HG03558 (cell line): ENCODE data around the gene NCR1.
"Not testable (repeated sequence)": the region's sequence is repeated elsewhere in the genome, so short reads cannot be mapped to it uniquely, and the experiment has no call there.

Experiments used
- ATAC-seq: cut with Tn5 transposase; IDR thresholded peaks from one replicate; pipeline ENCODE4 v1.9.1; 2021; ENCODE audit warnings: moderate number of reproducible peaks; ENCODE audit not compliant: unreplicated experiment; ENCODE audit errors: extremely low read depth

Gene NCR1

DNA sequence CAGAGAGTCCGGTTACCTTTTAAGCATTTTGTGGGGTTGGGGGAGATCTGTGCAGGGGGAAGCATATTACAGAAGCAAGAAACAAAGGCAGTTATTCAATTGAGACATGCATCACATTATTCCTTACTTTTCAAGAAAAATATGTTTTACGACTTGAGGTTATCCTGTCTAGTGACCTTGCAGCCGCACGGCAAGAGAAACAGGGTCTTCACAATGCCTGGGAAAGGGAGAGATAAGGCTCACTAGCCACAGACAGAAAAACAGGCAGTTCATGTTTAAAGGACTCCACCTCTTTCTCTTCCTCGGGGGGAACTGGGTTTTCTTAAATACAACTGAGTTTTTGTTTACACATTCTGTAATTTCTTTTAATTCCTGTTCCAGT is 536 bp upstream of the NCR1 start:
- no peak for ATAC-seq

DNA sequence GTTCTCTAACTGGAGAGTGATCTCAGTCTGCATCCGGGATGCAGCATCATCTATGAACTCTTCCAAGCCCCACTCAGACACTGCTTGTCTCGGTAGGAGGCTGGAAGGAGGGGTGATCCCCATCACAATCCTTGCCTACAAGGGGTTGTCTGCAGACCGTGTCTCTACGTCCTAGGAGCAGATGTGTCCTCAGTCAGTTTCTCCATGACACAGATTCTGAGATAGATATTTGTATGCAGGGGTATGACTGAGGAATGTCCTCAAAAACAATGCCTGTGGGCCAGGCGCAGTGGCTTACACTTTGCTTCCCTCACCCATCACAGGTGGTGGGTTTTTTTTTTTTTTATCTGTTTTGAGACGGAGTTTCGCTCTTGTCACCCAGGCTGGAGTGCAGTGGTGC is 871 bp downstream of the NCR1 start:
- ATAC-seq, result no peak

DNA sequence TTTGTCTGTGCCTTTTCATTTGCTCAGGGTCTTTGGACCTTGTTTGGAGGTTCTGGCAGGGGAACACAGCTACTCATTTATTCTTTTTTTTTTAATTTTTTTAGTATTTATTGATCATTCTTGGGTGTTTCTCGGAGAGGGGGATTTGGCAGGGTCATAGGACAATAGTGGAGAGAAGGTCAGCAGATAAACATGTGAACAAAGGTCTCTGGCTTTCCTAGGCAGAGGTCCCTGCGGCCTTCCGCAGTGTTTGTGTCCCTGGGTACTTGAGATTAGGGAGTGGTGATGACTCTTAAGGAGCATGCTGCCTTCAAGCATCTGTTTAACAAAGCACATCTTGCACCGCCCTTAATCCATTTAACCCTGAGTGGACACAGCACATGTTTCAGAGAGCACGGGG is 2.0 kb downstream of the NCR1 start:
- not testable (repeated sequence) for ATAC-seq

DNA sequence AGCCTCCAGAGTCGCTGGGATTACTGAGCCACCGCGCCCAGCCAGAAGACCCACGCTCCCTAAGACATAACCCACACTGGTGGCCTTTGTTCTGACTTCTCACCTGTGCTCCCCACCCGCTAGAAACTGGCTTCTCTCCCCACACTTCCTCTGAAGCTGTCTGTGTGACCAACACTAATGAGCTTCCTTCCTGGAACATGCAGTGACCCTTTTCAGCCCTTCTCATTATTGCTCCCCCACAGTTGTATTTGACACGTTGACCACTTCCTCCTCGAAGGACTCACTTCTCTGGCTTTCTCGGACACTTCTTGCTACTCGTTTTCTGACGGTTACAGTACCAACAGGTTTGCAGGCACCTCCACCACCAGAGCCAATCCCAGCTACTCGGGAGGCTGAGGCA is 10.9 kb downstream of the NCR1 start:
- no peak for ATAC-seq

DNA sequence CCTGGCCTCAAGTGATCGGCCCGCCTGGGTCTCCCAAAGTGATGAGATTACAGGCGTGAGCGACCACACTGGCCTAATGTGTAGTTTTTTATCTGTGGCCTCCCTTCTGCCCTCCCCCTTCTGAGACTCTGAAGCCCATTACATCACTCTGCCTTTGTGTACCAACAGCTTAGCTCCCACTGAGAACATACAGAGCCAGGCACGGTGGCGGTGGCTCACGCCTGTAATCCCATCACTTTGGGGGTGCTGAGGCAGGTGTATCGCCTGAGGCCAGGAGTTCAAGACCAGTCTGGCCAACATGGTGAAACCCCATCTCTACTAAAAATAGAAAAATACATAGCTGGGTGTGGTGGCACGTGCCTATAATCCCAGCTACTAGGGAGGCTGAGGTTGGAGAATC is 12.6 kb downstream of the NCR1 start:
- ATAC-seq, result no peak

DNA sequence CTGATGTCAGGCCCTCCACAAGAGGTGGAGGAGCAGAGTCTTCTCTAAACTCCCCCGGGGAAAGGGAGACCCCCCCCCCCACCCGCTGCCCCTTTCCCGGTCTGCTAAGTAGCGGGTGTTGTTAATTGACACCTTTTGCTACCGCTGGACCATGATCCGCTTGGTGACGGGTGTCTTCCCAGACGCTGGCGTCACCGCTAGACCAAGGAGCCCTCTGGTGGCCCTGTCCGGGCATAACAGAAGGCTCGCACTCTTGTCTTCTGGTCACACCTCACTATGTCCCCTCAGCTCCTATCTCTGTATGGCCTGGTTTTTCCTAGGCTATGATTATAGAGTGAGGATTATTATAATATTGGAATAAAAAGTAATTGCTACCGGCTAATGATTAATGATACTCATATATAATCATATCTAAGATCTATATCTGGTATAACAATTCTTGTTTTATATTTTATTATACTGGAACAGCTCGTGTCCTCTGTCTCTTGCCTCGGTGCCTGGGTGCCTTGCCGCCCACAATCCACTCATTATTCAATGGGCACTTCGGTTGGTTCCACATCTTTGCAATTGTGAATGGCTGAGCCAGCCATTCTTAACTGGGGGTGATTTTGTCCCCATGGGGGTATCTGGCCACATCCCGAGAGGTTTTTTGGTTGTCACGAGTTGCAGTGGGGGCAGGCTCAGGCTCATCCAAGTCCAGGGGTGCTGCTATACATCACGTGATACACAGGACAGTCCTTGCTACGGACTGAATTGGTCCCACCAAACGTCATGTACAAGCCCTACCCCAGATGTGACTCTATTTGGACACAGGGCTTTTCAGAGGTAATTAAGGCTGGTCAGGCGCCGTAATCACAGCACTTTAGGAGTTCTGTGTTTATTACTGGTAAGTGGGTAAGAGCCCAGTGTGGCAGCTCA is 14.0 kb downstream of the NCR1 start:
- ATAC-seq, result not testable (repeated sequence)

DNA sequence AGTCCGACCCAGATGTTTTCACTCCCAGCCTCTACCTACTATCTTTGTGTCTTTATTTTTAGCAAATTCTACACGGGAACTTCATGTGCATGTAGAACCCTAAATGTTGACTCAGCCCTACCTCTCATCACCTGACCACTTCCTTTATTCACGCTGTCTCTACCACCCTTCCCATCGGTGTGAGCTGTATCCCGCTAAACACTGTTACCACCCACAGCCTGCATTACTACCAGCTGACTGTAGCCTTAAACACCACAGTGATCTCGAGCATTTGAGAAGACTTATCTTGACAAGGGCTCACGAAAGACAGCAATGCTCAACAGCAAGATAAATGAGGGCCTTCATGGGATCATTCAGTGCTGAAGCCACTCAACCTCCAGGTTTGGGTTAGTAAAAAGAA is 15.1 kb downstream of the NCR1 start:
- no peak for ATAC-seq

DNA sequence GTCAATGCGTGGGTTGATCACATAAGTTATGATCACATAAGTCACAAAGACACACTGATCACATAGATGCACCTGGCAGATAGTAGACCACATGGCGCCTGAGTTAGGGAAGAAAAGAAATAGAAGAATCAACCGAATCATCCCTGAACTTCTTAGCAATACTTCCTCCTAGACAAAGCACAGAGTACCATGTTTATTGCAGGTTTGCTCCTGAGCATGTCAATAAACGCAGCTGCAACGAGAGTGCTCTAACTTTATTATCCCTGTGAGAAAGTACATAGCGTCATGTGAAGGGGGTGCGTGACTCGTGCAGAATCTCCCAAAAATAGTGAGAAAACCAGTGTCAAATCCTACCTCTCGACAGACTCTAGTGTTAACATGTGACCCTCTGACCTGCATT is 17.3 kb downstream of the NCR1 start:
- ATAC-seq, result no peak

DNA sequence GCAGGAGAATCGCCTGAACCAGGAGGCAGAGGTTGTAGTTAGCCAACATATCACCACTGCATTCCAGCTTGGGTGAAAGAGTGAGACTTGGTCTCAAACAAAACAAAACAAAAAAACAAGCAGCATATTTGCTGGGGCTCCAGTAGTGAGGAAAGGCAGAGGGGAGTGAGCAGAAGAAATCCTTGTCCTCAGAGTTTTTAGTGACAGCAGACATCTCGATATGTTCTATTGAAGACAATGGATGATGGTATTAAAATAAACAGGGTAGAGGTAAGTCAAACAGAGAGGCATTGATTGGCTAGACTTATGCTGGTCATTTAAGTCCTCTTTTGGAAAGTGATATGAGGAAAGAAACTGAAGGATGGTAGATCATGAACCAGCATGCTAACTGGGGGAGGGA is 22.4 kb downstream of the NCR1 start:
- no peak for ATAC-seq

DNA sequence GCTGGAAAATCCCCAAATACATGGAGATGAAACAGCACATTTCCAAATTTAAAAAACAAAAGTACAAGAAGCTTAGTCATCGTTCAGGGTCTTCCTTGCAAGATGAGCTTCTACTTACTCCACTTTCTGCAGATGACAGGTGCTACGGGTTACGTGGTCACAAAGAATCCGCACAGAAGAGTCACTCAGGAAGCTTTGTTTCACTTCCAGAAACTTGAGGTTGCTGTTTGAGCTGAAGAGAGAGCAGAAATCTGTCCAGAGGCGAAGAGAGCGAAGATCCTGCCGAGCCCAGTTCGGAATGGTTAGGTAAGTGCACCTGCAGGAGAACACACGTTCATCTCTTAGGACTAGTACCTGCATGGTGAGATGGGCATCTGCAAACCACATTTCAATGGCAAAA is 32.0 kb downstream of the NCR1 start:
- ATAC-seq, result no peak

DNA sequence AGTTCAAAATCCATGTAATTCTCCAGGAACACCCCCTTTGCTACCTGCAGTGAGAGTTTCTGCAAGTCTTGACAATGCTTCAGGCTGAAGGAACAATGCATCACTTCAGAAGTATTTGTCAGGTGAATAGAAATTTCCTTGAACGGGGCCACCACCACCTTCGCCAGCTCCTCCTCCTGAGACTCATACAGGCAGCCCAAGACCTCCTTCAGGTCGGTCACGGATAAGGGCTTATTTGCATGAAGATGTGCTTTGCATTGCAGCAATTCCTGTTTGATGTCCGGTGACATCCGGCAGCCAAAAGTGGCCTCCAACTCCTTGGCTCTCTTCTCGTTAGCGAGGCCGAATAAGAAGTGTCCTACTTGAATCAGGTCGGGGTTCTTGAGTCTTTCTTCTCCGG is 33.0 kb downstream of the NCR1 start:
- no peak for ATAC-seq

DNA sequence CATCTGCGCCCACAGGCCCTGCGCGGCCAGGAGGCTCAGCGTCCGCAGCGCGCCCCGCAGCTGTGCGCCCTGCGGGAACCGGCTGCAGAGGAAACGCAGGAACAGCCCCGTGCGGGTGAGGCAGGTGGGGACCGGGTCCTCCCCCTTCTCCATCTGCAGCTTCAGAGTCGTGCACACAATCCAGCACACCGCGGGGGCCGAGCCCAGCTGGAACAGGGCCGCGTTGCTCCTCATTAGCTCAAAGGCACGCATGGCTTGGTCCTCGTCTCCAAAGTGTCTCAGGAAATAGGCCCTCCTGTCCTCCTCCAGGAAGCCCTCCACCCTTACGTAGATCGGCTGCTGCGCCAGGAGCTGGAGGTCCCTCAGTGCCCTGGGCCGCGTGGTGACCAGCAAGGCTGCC is 33.6 kb downstream of the NCR1 start:
- ATAC-seq, result not testable (repeated sequence)

DNA sequence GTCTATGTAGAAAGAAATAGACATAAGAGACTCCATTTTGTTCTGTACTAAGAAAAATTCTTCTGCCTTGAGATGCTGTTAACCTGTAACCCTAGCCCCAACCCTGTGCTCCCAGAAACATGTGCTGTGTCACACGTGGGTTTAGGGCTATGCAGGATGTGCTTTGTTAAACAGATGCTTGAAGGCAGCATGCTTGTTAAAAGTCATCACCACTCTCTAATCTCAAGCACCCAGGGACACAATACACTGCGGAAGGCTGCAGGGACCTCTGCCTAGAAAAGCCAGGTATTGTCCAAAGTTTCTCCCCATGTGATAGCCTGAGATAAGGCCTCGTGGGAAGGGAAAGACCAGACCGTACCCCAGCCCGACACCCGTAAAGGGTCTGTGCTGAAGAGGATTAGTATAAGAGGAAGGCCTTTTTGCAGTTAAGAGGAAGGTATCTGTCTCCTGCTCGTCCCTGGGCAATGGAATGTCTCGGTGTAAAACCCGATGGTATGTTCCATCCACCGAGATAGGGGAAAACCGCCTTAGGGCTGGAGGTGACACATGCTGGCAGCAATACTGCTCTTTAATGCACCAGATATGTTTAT is 37.9 kb downstream of the NCR1 start:
- not testable (repeated sequence) for ATAC-seq

DNA sequence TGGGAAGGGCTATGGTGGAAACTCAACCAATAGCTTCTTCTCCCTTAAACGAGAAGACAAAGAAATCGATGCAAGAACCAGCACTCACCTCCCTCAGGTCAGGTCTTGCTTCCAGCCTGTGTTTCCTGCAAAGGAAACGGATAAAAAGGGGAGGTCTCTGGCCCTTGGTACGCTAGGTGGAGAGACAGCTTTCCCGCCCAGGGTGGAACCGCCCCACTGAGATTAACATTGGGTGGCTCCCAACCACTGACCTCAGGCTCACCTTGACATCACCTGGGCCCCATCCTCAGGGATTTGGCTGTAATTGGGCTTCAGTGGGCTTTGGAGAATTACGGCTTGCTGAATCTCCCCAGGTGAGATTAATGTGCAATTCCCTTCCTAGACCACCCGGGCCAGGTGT is 41.4 kb downstream of the NCR1 start, which contains the start of gene NLRP7:
TSS of gene NLRP7 (minus strand) at position 150 of the 400 bp plus-strand sequence.
- ATAC-seq, result no peak

DNA sequence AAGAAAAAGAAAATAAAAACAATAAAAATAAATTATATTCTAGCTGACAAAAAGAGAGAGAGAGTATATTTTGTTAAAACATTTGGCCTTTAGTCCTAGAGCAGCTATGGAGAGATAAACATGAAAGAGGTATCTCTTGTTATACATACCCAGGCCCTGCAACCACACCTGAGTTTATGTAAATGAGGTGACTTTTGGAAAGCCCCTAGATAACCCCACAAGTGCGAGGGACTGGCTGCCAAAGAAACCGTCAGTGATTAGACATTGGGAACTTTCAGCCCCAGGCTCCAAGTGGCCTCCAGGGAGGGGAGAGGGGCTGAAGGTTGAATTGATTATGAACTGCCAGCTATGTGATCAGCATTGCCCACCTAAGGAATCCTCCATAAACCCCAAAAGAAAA is 43.5 kb downstream of the NCR1 start:
- no peak for ATAC-seq

DNA sequence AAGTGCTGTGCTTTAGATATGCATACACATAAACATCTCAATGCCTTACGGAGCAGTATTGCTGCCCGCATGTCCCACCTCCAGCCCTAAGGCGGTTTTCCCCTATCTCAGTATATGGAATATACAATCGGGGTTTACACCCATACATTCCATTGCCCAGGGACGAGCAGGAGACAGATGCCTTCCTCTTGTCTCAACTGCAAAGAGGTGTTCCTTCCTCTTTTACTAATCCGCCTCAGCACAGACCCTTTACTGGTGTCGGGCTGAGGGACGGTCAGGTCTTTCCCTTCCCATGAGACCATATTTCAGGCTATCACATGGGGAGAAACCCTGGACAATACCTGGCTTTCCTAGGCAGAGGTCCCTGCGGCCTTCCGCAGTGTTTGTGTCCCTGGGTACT is 44.6 kb downstream of the NCR1 start:
- not testable (repeated sequence) for ATAC-seq

DNA sequence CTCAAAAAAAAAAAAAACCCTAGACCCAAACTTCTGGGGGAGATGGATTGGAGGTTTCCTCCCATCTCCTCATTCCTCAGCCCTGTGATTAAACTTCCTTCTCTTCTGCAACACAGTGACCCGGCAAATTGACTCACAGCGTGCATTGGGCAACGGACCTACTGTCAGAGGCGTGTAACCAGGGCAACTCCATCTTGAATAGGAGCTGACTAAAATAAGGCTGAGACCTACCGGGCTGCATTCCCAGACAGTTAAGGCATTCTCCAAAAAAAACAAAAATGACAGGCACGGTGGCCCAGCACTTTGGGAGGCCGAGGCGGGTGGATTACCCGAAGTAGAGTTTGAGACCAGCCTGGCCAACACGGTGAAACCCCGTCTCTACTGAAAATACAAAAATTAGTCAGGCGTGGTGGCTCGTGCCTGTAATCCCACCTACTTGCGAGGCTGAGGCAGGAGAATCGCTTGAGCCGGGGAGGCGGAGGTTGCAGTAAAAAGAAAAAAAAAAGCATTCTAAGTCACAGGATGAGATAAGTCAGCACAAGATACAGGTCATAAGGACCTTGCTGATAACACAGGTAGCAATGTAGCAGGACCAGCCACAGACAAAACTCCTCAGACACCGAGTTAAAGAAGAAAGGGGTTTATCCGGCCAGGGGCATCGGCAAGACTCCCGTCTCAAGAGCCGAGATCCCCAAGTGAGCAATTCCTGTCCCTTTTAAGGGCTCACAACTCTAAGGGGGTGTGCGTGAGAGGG is 46.8 kb downstream of the NCR1 start:
- no peak for ATAC-seq

DNA sequence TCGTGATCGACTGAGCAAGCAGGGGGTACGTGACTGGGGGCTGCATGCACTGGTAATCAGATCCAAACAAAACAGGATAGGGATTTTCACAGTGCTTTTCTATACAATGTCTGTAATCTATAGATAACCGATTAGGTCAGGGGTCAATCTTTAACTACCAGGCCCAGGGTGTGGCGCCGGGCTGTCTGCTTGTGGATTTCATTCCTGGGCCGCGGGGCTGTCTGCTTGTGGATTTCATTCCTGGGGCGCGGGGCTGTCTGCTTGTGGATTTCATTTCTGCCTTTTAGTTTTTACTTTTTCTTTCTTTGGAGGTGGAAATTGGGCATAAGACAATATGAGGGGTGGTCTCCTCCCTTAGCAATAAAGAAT is 47.4 kb downstream of the NCR1 start:
- not testable (repeated sequence) for ATAC-seq

DNA sequence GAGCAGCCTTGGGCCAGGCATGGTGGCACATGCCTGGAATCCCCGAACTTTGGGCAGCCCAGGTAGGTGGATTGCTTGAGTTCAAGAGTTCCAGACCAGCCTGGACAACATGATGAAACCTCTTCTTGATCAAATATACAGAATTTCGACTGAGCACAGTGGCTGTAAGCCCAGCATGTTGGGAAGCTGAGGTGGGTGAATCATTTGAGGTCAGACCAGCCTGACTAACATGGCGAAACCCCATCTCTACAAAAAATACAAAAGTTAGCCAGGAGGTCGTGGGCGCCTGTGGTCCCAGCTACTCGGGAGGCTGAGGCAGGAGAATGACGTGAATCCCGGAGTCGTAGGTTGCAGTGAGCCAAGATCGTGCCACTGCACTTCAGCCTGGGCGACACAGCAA is 49.4 kb downstream of the NCR1 start:
- ATAC-seq, result no peak

DNA sequence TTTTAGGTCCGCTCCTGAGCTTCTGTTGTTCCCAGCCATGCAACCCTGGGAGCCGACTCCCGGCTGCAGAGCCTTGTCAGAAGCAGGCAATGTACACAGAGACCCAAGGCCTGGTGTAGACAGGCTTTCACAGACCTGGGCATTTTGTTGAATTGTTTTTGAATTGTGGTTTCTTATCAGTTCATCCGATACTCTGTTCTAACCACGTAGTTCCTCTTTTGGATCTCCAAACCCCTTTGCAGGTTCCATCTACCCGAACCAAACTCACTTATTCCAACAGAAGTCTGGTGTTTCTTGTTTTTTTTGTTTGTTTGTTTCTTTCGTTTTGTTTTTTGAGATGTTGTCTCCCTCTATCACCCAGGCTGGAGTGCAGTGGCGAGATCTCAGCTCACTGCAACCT is 53.9 kb downstream of the NCR1 start:
- no peak for ATAC-seq
